SK-N-SH (cell line): ENCODE results near the gene ACADS. TPM values are rescaled to one million over a fixed set of nuclear protein-coding genes. Genes with fewer than 3 reads are reported as not detected.

ENCODE experiments used
- CTCF ChIA-PET: fragments of 300-600, 350-600 bp; formaldehyde crosslinking; extraction: SDS; loops from one replicate; lab custom pipeline; 2021; lab: Yijun Ruan, JAX
- POLR2A ChIA-PET: fragments of 350-600 bp; sonication (Branson Sonifier 250); formaldehyde crosslinking; extraction: SDS; loops from one replicate; lab custom pipeline; 2020; ENCODE audit warnings: antibody characterized with exemption, inconsistent platforms; lab: Yijun Ruan, JAX
- DNase-seq: peaks from one replicate; pipeline ENCODE4 v3.0.0; 2012
- H2AFZ ChIP-seq: fragments of 200-600 bp; sonication (generic); 2 replicates; pipeline ENCODE4 v1.8.1; 2016; ENCODE audit warnings: antibody characterized with exemption, mild to moderate bottlenecking, low read depth
- H3F3A ChIP-seq: fragments of 200-600 bp; sonication (generic); replicated peaks from 2 replicates; pipeline ENCODE3; 2016; ENCODE audit warnings: antibody characterized with exemption, mild to moderate bottlenecking; ENCODE audit not compliant: insufficient read depth
- H3K27ac ChIP-seq, 2 experiments: fragments of 200-500 bp in 1 of 2; fragments of 200-600 bp in 1 of 2; sonication (Bioruptor generic) in 1 of 2; sonication (generic), shearing (Covaris generic) in 1 of 2; 2 replicates each; pipeline versions ENCODE4 v1.5.1 to v1.6.1; 2014 to 2016; ENCODE audit warnings: low read depth in 2 of 2, inconsistent platforms in 1 of 2, low read length in 1 of 2, mild to moderate bottlenecking in 1 of 2, mixed read lengths in 1 of 2
- H3K27me3 ChIP-seq: fragments of 200-600 bp; sonication (generic), shearing (Covaris generic); 2 replicates; pipeline ENCODE4 v1.6.1; 2016; ENCODE audit warnings: mixed run types; ENCODE audit not compliant: insufficient read depth
- H3K36me3 ChIP-seq, 2 experiments: fragments of 200-500 bp in 1 of 2; fragments of 200-600 bp in 1 of 2; sonication (Bioruptor generic) in 1 of 2; sonication (generic) in 1 of 2; replicated peaks in 1 of 2; 2 replicates each; pipeline versions ENCODE3 to v1.5.1; 2014 to 2016; ENCODE audit warnings: low read length in 1 of 2, mild to moderate bottlenecking in 1 of 2; ENCODE audit not compliant: insufficient read depth in 2 of 2, control insufficient read depth in 1 of 2
- H3K4me1 ChIP-seq, 2 experiments: fragments of 200-500 bp in 1 of 2; fragments of 200-600 bp in 1 of 2; sonication (Bioruptor generic) in 1 of 2; sonication (generic), shearing (Covaris generic) in 1 of 2; 2 replicates each; pipeline versions ENCODE4 v1.5.1 to v1.6.1; 2014 to 2016; ENCODE audit warnings: low read depth in 1 of 2, low read length in 1 of 2, mixed run types in 1 of 2; ENCODE audit not compliant: insufficient read depth in 2 of 2, control insufficient read depth in 1 of 2
- H3K4me2 ChIP-seq: fragments of 200-600 bp; sonication (generic), shearing (Covaris generic); 2 replicates; pipeline ENCODE4 v1.6.1; 2017; ENCODE audit warnings: mixed run types
- H3K4me3 ChIP-seq, 2 experiments: fragments of 200-500 bp in 1 of 2; fragments of 200-600 bp in 1 of 2; sonication (Bioruptor generic) in 1 of 2; sonication (generic), shearing (Covaris generic) in 1 of 2; 2 replicates each; pipeline versions ENCODE4 v1.5.1 to v1.8.1; 2014 to 2016; ENCODE audit warnings: low read depth in 2 of 2, inconsistent platforms in 1 of 2, low read length in 1 of 2, mild to moderate bottlenecking in 1 of 2, mixed read lengths in 1 of 2, moderate library complexity in 1 of 2
- H3K79me2 ChIP-seq: fragments of 200-600 bp; sonication (generic); 2 replicates; pipeline ENCODE4 v1.8.1; 2017; ENCODE audit warnings: mild to moderate bottlenecking; ENCODE audit not compliant: insufficient read depth
- H3K9ac ChIP-seq: fragments of 200-600 bp; sonication (generic); 2 replicates; pipeline ENCODE4 v1.6.1; 2017; ENCODE audit warnings: mixed run types
- H3K9me2 ChIP-seq: fragments of 200-600 bp; sonication (generic); 2 replicates; pipeline ENCODE4 v1.6.1; 2017; ENCODE audit warnings: mixed run types
- H3K9me3 ChIP-seq: fragments of 200-600 bp; sonication (generic); 2 replicates; pipeline ENCODE4 v1.6.1; 2017; ENCODE audit warnings: mixed run types, mild to moderate bottlenecking, moderate library complexity
- H4K20me1 ChIP-seq: fragments of 200-600 bp; sonication (generic); 2 replicates; pipeline ENCODE4 v1.6.1; 2017; ENCODE audit warnings: mild to moderate bottlenecking, mixed run types; ENCODE audit not compliant: insufficient read depth
- EP300 ChIP-seq, 2 experiments: IDR thresholded peaks; 2 replicates each; pipeline versions ENCODE4 v1.4.0 to v1.6.1; 2012; ENCODE audit warnings: borderline replicate concordance in 1 of 2, low read depth in 1 of 2, low read length in 1 of 2
- FOSL2 ChIP-seq: IDR thresholded peaks from 2 replicates; pipeline ENCODE4 v1.4.0; 2012; ENCODE audit warnings: low read depth, mild to moderate bottlenecking, moderate library complexity, borderline replicate concordance
- GABPA ChIP-seq: IDR thresholded peaks from 2 replicates; pipeline ENCODE4 v1.4.0; 2012; ENCODE audit warnings: low read depth, mild to moderate bottlenecking
- GATA2 ChIP-seq: sonication (generic); formaldehyde crosslinking; IDR thresholded peaks from 2 replicates; pipeline ENCODE4 v1.5.0; 2020; ENCODE audit warnings: mild to moderate bottlenecking, missing genetic modification reagents
- IRF3 ChIP-seq: fragments of 150-350 bp; IDR thresholded peaks from 2 replicates; pipeline ENCODE4 v1.6.1; 2016; ENCODE audit warnings: mild to moderate bottlenecking, low read depth, low read length
- MAX ChIP-seq: IDR thresholded peaks from 2 replicates; pipeline ENCODE4 v1.4.0; 2012; ENCODE audit warnings: low read depth
- RCOR1 ChIP-seq: fragments of 150-350 bp; IDR thresholded peaks from 2 replicates; pipeline ENCODE4 v1.6.1; 2017; ENCODE audit warnings: antibody characterized with exemption, low read length
- RFX5 ChIP-seq: IDR thresholded peaks from 2 replicates; pipeline ENCODE4 v1.6.1; 2012; ENCODE audit warnings: mild to moderate bottlenecking, improper control_type of control experiment, low read length
- TCF12 ChIP-seq: IDR thresholded peaks from 2 replicates; pipeline ENCODE4 v1.4.0; 2012
- ZBTB33 ChIP-seq: IDR thresholded peaks from 2 replicates; pipeline ENCODE4 v1.4.0; 2012; ENCODE audit warnings: low read depth, borderline replicate concordance
- WGBS: methylation state at CpG from one replicate; pipeline ENCODE4 v1.1.6; 2017; ENCODE audit warnings: low lambda C conversion rate; 5-methylcytosine and 5-hydroxymethylcytosine counted together
- polyA plus RNA-seq, 3 experiments: library from polyadenylated mRNA; depleted of rRNA; stranded (reverse); fragments of >200 nt; gene quantifications; 2 replicates each; pipeline ENCODE4 v1.2.3, GENCODE V29; 2012

The ACADS gene
- polyA plus RNA-seq, 1 of the 3 experiments (the other 2 are of a cell fraction): 4.9 TPM

GRCh38 chr12:120702637-120703036 is 23.0 kb upstream of the ACADS start:
- TF ChIP-seq RCOR1 (peak; percentile 69; the same call in 1 of the 2 replicates), TCF12 (no peak), GATA2 (CRISPR knock-in tag) (0 out of 2 replicates have a peak, but pooled peaks have one; percentile 13), EP300 (IDR thresholded peaks at IDR 0.05; ENCODE audit: borderline replicate concordance in 1 of 2, low read depth in 1 of 2, low read length in 1 of 2) (peak in 1 of 2 experiments; percentile 5; a peak in 1 of 4 replicates), RFX5 (no peak), ZBTB33 (no peak), MAX (no peak)
- no peak overlapping the region for H3K4me2 ChIP-seq
- no peaks in the 10 kb centered on the region for H3K9me3 ChIP-seq
- DNase-seq: peak; percentile 47
- H3F3A ChIP-seq: no peaks in the 10 kb centered on the region
- ChIA-PET POLR2A (interaction anchor here (0.7 to 1.5 kb wide), 3 partner anchors 12 to 49 kb away, joined by 3 read pairs; partner anchors contain the start of gene MLEC), CTCF (interaction anchor here (1.0 to 2.3 kb wide), 3 partner anchors 9 to 269 kb away, joined by 3 to 7 read pairs (median 3); no protein-coding TSS in a partner anchor)
- H3K27ac ChIP-seq: no peak overlapping the region
- H3K9me2 ChIP-seq: no peaks in the 10 kb centered on the region
- no peaks in the 10 kb centered on the region for H4K20me1 ChIP-seq
- H3K4me1 ChIP-seq: no peaks in the 10 kb centered on the region; a peak in 1 of 4 replicates
- H3K36me3 ChIP-seq: peaks cover 11 to 40% of the 10 kb centered on the region in 2 experiments
- H3K79me2 ChIP-seq: no peaks in the 10 kb centered on the region
- no peak overlapping the region for H3K9ac ChIP-seq
- no peak overlapping the region for H3K4me3 ChIP-seq
- 100% methylated on average over 1 of the region's 1 CpG for WGBS
- no peak overlapping the region for H2AFZ ChIP-seq
- H3K27me3 ChIP-seq: no peaks in the 10 kb centered on the region

GRCh38 chr12:120703311-120703942 is 22.2 kb upstream of the ACADS start:
- Histone ChIP-seq H3K36me3 (peaks cover 11 to 32% of the 10 kb centered on the region in 2 experiments), H3K27ac (no peak overlapping the region; a peak in 1 of 4 replicates), H3K9me3 (no peaks in the 10 kb centered on the region), H3F3A (no peaks in the 10 kb centered on the region), H4K20me1 (no peaks in the 10 kb centered on the region), H2AFZ (no peak overlapping the region), H3K4me1 (peaks cover 0 to under 1% of the 10 kb centered on the region in 2 experiments; a peak in 1 of 4 replicates), H3K9ac (no peak overlapping the region), H3K4me2 (no peak overlapping the region), H3K79me2 (no peaks in the 10 kb centered on the region), H3K4me3 (no peak overlapping the region), H3K9me2 (no peaks in the 10 kb centered on the region), H3K27me3 (no peaks in the 10 kb centered on the region)
- no peak for DNase-seq
- TF ChIP-seq FOSL2 (no peak), GABPA (no peak), IRF3 (no peak)
- CTCF ChIA-PET: interaction anchor here (1.0 kb wide), 1 partner anchor 10 kb away, joined by 3 read pairs; no protein-coding TSS in a partner anchor
- 95% methylated on average over 11 of the region's 11 CpGs for WGBS
- POLR2A ChIA-PET: interaction anchor here (1.2 kb wide), 1 partner anchor 17 kb away, joined by 3 read pairs; the partner anchor contains the start of gene MLEC
